Activated effector memory CD4-positive, alpha-beta T cell treated with anti-CD3 and anti-CD28 coated beads, Interleukin-2, amount 50 U/mL, for 16 hours (primary cell): ENCODE measurements around the gene LSG1.
A peak's percentile ranks its signal among the peaks of the same experiment; 100 is the strongest.

Experiments
- DNase-seq: peaks from one replicate; pipeline ENCODE4 v3.0.0-alpha.2; 2020

LSG1 gene

DNA sequence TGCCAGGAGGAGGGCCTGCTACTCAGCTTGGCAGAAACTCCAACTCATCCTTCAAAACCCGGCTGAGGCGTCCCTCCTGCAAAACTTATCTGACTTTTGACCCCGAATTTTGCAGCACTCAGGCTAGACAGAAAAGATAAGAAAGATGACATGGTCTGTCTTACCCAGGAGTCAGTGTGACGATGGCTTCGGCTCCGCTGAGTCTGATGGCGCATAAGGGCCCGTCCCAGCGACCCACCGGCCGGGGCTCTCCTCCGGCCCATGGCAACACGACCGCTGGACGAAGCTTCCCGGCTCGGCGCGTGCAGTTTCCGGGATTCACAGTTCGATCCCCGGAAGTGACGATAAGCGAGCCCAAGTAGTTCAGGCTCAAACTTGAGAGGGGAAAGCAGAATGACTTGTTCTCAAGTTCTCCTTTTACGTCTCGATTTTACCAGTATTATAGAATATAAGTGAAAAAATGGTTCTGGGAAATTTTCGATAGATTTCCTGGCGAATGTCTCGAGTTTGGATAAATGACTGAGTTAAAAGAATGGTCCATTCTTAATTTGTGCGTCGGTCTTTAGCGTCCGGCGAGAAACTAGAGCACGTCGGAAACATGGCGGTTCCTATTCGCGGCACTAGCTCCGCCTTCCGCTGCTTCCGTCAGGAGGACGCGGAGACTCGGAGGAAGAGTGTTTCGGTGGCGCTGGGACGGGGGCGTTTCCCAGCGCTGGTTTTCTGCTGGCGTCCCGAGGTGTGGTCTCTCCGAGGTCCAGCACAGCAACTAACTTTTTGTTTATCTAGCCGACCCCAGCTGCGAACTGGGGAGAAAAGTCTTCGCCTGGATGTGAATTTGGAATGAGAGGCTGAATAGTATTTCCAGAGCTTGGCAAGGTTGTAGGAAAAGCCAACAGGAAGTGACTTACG is at the start of gene LSG1:
LSG1 (minus strand) TSS at position 292 of the 909 bp plus-strand sequence; CDS start at position 263, 29 bp downstream.
- peak; percentile 96 for DNase-seq

DNA sequence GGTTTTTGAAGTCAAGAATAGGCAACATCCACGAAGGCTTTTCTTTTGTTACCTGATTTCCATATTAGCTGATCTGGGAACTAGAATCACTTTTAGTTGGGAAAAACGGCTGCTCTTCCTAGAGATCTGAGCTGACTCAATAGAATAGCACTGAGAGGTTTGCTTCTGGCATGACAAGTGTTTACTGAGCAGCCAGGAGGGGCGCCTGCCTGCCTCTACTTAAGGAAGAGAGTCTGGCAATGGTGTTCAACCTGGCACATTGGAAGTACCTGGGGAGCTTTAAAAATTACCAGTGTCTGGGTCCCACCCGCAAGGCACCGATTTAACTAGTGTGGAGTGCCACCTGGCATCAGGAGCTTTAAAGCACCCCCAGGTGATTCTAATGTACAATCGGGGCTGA is 48.1 kb upstream of the LSG1 start:
- DNase-seq: no peak

DNA sequence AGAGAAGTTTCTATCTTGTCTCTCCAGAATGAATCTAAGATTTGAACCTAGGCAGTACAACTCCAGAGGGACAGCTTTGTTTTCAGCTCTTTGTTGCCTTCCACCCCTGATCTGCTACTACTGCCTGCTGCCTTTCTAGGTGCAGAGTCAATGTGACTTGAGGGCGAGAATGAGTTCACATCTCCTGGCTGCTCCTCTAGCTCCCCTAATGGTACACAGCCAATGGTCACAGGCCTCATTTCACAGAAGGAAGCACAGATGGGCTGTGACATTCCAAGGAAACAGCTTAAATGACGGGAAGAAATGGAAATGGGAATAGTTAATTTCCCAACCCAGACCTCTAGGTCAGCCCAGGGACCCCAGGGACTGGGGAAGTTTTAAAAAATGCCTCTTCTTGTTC is 46.1 kb upstream of the LSG1 start:
- no peak for DNase-seq

DNA sequence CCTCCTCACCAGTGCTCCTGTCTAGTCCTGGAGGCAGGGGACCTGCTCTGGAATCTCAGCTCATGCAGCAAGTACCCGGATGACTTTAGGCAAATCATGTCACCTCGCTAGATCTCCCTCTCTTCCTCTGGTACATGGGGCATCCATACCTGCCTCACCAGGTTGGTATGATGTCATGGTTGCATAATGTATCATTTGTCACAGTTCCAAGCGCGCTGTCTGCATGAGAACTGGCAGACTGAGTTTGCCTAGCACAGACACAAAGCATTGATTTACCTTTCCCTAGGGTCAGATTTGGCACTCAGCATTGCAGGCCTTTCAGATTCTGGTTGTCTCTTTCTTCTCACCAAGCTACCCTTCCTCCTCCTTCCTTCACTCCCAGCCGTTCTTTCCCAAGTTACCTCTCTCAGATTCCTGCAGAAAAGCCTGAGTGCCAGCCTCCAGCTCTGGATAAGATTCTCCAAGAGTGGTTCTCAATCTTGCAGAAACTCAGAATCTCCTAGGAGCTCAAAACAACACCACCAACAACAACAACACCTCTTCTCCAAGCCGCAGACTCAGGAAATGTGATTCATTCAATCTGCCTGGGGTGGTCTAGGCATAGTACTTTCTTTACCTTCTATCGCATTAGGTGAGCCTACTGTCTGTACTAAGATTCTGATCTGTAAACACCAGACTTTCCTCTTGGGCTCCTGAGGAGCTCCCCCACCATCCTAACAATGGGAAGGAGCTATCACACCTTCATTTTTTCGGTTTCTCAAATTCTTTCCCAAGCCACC is 43.2 kb upstream of the LSG1 start:
- no peak for DNase-seq

DNA sequence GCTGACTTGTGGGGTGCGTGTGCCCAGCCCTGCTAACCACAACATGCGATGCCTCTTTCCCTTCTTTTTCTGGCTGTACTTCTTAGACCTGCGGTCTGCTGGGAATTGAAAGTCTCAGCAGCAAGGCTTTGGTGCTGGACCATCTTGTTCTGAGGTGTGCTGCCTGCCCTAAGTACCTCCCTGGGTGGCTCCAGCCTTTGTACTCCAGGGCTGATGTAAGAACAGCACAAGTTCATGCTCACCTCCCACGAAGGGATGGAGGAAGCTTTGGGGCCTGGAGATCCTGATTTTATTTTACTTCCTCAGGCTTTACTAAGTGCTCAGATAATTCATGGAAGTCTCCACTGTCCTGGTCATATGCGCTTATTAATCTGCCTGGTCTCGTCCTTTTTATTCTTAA is 42.6 kb upstream of the LSG1 start:
- DNase-seq: no peak

DNA sequence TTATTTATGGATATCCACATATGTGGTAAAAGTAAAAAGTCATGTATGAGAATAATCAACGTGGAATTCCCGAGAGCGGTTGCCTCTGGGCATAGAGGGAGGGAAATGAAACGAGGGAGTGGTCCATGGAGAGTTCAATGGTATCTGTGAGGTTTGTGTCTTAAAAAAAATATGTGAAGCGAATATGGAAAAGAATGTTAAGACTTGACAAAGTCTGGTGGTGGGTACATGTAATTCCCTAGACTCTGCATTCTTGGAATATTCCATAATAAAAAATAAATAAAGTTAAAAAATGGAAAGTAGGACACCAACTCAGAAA is 42.1 kb upstream of the LSG1 start:
- DNase-seq: no peak

DNA sequence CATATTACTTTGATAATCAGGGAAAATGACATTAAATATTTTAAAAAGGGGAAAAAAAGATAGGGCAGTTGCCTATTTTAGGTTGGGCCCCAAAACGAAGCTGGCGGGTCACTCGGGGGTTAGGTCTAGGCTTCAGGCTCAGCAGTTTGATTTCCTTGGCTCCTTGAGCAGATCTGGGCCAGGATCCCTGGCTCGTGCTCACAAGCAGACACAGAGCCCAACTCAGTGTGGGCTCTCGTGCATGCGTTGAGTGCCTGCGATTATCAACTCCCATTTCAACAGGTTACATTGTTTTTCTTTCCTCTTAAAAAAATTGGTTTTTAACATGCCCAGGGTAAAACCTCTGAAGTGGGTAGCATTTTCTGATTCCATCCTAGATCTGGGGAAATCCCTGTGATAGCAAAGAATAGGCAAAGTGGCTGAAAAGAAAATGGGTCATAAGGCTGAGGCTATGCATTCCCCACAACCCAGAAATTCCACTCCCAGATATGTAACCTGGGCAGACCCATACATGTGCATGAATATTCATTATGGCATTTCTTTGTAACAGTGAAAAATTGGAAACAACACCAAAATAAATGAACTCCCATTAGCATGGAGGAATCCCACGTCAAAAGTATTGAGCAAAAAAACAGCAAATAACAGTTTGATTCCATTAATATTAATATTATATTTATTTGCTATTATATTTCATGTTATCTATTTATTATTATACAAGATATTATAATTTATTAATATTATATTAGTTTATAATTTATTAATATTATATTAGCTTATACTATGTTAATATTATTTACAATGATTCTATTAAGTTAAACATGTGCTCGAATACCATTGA is 41.5 kb upstream of the LSG1 start:
- DNase-seq: no peak

DNA sequence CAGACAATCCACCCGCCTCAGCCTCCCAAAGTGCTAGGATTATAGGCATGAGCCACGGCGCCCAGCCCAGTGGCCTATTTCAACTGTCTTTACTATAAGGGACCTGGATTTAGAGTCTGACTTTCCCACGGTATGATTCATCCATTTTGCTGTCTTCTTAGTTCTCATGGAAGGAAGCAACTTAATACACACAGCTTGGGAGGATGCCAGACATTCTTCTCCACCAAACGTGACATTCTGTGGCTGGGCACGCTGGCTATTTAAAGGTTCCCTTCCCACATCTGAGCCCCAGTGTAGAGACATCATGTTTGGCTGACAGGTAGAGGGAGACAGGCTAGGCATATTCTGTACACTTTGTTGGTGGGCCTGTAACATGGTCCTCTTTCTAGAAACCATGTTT is 39.9 kb upstream of the LSG1 start:
- no peak for DNase-seq

DNA sequence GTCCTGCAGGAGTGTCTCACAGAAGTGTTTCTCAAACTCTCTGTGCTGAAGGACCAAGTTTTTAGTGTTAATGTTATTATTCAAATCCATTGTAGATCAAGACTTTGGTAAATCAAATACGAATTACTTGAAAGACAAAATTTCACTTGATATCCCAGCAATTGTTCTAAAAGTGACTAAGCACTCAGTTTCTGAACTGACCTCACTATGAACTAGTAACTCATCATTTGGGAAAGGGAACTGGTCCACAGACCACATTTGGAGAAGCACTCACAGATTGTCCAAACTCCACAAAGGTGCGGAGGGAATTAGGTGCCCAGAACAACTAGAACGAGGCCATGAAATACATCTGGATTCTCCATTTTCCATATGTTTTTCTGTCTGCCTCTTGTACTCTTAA is 39.3 kb upstream of the LSG1 start:
- DNase-seq: no peak

DNA sequence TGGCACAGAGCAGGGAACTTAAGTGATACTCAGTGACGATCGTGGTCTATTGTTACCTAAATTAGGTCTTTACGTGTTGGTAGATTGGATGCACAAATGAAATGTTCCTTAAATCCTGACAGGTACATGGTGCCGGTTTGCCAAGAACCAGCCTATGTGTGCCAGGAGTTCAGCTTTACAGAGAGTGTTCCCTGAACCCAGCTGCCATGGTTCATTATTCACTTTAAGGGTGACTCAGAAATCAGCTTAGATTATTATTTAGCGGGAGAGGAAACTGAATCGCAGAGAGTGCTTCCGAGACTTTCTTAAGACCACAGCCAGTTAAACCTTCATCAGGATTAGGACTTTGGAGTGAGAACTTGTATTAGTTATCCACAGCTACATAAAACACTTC is 35.2 kb upstream of the LSG1 start:
- no peak for DNase-seq

DNA sequence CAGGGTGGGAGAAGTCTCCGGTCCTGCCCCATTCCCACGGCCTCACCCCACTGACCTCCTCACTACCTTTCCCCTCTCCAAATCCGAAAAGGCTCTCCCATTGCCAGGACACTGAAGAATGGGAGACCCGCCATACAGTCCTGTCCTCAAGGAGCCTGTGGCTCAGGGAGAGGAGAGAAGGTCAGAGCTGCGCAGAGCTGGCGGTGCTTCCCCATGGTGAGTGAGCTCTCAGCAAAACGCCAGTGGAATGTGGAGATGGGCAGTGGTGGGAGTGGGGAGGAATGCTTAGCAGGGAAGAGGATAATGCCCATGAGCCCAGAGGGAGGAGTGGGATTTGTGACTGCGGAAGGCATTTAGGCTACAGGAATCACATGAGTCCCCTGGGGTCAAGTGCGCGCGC is 33.8 kb upstream of the LSG1 start:
- DNase-seq: no peak

DNA sequence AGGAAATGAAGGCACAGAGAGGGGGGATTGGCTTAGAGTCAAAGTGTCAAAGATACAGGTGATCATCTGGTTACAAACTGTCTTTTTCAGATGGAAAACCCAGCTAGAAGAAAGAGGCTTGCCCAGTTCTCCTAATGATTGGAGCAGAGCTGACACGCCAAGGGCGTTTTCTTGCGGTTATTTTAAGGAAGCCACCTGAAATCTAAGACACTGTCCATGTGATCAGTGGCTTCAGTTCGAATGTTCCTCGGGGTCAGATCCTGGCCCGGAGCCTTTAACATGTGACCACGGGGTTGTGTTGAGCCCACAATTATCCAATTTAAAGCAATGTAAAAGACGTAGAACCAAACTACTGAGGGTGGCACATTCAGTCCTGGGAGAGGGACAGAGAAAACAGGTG is 33.2 kb upstream of the LSG1 start:
- no peak for DNase-seq

DNA sequence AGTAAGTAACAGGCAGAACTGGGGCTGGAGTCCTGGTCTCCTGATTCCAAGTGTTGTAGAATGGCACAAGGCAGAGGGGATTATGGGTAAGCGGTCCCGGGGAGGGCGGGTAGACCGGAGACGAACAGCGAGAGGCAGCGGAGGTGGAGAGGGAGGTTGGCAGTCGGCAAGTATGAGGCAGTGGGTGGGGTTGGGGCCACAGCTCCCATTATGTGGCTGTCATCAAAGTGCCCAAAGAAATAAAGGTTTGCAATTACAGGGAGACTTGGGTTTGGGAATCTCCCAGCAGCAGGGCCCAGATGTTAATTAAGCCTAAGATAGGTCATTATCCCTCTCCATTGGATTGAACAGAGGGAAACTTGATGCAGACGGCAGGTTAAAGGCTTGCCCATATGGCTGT is 30.6 kb upstream of the LSG1 start:
- no peak for DNase-seq

DNA sequence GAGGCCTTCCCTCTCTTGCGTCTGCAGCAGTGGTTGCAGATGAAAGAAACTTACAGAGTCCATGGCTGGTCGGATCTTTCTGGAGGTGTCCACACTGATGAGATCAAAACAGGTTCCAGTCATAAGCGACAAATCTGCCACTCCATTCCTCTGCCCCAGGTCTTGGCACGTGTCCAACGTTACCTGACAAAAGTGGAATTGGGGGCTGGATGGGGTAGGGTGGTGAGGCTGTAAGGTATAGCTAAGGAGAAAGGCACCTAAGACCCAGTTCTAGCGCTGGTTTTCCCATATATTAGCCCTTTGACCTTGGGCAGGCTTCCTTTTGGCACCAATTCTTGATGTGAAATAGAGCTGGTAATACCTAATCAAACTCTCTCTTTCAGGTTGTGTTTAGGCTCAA is 24.7 kb upstream of the LSG1 start:
- no peak for DNase-seq

DNA sequence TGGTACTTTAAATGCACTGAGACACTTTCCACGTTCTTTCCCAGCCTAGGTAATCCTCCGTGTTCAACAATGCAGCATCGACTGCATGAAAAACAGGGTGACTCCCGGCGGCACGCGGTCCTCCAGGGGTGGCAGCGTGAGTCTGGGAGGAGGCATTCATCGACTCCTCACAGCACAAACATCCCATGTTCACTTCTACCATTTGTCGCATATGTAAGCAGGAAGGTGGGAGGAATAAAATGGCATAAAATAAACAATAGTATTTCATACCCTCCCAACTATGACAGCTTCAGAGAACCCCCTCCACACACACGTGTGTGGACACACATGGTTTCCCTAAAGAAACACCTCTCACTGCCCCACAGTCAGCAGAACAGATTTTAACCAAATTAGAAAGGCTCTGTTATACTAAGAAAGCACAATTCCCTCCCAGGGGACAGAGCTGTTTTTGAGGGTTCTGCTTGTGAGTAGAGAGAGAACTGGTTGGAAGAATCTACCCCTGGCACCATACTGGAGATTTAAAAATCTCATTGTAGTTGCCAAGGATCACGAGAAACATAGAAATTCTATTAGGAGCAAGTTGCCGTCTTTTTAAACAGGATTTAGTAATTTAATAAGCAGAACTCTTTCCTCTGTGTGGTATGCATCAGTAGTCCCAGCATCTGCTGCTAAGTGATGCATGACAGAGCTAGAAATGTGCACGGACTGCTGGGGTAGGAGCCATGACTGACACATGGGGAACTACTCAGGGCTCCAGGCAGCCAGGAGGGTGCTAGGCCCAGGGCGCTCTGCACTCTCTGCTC is 19.7 kb upstream of the LSG1 start:
- peak; percentile 47 for DNase-seq

DNA sequence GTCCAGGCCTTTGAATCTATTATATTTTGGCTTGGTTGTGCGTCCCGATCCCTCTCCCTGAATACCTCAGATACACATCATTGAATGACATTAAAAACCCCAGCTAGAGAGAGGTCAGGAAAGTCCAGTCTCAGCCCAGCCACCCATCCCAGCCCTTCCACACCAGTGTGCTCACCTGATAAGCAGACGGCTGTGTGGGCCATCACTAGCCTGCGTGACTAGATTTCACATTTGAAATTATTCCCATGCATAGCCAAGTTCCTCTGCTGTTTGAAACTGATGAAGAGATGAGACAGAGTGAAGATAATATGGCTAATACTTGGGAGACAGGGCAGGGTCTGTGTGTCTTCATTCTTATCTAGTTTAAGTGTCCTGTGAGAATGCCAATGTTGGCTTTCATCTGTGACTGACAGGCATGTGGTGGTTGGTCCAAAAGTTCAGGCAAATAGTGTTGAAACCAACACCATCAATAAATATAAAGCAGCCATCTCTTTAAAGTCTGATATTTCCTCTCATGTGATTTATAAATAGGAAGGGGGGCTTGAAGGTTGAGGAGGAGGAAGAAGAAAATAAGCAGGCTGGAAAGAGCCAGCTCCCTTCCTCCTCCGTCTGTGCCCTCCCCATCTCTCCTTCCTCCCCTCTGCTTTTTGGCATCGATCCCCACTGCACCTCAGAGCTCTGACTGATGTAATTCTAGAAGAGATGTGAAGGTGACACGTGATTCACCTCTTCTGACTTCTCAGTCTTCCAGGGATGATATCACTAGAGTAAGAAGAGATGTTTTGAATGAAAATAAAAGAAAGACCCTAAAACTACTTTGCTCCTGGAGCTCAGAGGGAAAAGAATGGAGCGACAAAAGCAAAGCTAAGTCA is 18.7 kb upstream of the LSG1 start:
- peak; percentile 30 for DNase-seq

DNA sequence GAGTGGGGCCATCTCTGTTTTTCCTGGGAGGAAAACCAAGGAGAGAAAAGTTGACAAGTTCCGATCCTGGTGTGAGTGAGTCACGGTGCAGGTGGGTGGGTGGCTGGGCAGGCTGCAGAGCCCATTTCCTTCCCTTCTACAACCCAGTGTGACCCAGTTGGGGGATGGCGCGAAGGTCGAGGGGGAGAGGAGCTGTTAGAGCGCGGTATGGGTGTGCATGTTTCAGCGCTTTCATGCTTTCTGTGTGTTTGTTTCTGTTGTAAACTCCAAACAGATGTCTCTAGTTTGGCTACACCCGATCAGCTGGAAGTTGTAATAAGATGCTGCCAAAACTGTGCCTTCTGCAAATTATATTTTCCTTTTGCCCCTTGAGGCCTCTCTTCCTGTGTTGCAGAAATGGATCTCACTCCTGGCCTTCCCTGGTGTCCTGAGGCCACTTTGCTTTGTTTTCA is 17.5 kb upstream of the LSG1 start:
- DNase-seq: peak; percentile 62

DNA sequence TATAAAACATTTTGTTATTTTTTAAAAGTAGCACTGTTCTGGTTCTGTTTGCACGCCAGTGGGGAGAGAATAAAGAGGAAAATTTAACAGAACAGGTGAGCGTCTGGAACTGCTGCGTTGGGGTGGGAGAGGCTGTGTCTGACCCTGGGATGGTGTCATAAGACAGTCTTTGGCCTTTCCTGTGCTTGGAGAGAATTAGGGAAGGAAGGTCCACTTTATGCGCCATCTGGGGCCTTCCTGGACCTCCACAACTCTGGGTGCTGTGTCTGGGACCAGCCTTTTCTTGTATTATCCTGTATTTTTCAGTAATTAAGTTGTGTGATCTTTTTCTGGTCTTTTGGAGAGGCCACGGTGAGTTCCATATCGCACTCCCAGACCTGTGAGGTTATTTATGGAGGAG is 17.0 kb upstream of the LSG1 start:
- DNase-seq: peak; percentile 39

DNA sequence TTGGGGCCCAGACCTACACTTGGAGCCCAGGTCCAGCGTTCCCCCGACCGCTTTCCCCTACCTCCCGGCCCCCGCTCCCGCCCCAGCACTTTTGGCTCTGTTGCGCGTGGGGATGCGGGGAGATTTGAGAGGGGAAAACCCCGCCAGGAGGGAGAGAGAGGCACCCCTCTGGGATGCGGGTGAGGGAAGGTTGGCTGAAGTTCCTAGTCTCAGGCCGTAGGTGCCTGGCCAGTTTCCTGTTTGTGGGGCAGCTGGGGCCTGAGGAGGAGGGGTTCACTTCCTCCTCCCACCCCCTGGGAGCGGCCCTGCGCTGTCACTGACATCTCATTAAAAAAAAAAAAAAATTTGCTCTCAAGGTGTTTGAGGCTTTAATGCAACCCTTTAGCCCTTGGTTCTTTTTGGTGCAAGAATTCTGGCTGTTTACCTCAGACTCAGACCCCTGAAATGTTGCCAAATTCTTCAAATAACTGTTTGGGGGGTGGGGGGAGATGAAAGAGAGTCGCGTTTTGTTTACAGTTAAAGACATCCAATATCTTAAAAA is 16.3 kb upstream of the LSG1 start:
- DNase-seq: peak; percentile 75

DNA sequence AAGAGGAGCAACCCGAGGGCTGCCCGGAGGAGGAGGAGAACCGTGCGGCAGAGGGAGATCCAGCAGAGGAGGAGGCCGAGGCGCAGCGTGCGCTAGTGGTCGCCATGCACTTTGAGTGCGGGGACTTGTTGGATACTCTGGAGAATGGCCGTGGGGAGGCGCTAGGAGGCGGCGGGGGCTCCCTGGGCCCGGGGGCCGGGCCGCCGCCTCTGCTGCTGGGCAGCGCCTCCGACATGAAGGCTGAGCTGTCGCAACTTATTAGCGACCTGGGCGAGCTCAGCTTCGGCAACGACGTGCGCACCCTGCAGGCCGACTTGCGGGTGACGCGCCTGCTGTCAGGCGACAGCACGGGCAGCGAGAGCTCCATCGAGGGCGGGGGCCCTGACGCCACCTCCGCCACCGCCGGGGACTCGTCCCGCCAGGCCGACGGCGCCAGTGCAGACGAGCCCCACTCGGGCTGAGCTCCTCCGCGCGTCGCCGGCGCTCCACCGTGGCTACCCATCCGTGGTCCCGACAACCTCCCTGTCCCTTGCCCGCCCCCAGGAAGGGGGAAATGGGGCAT is 15.7 kb upstream of the LSG1 start:
- peak; percentile 94 for DNase-seq
